ENCODE data around the gene TBC1D3B.

TBC1D3B gene

GRCh38 chr17:36132421-36132831 is 44.0 kb downstream of the TBC1D3B start:
- no peak for TF ChIP-seq CTCF (conservative IDR thresholded peaks at IDR 0.05; ENCODE audit: low read length)
- H3K4me3 ChIP-seq (ENCODE audit: low read length), result no peak overlapping the region
- no peak for DNase-seq (ENCODE audit: low read depth)

GRCh38 chr17:36131931-36132330 is 44.5 kb downstream of the TBC1D3B start:
- H3K4me3 ChIP-seq (ENCODE audit: low read length), result no peak overlapping the region
- TF ChIP-seq CTCF (conservative IDR thresholded peaks at IDR 0.05; ENCODE audit: low read length), result no peak
- no peak for DNase-seq (ENCODE audit: low read depth)

GRCh38 chr17:36131421-36131820 is 45.0 kb downstream of the TBC1D3B start:
- TF ChIP-seq CTCF (conservative IDR thresholded peaks at IDR 0.05; ENCODE audit: low read length), result no peak
- H3K4me3 ChIP-seq (ENCODE audit: low read length), result no peak overlapping the region
- no peak for DNase-seq (ENCODE audit: low read depth)

GRCh38 chr17:36130346-36130745 is 46.1 kb downstream of the TBC1D3B start:
- no peak for TF ChIP-seq CTCF (conservative IDR thresholded peaks at IDR 0.05; ENCODE audit: low read length)
- DNase-seq (ENCODE audit: low read depth), result no peak
- H3K4me3 ChIP-seq (ENCODE audit: low read length), result no peak overlapping the region

GRCh38 chr17:36129616-36130015 is 46.8 kb downstream of the TBC1D3B start:
- no peak overlapping the region for H3K4me3 ChIP-seq (ENCODE audit: low read length)
- no peak for TF ChIP-seq CTCF (conservative IDR thresholded peaks at IDR 0.05; ENCODE audit: low read length)
- no peak for DNase-seq (ENCODE audit: low read depth)

GRCh38 chr17:36128411-36128978 is 47.9 kb downstream of the TBC1D3B start:
- no peak for TF ChIP-seq CTCF (conservative IDR thresholded peaks at IDR 0.05; ENCODE audit: low read length)
- H3K4me3 ChIP-seq (ENCODE audit: low read length), result no peak overlapping the region
- DNase-seq (ENCODE audit: low read depth), result no peak

- H3K4me3 ChIP-seq (ENCODE audit: low read length), result no peak overlapping the region
- DNase-seq (ENCODE audit: low read depth), result no peak
- no peak for TF ChIP-seq CTCF (conservative IDR thresholded peaks at IDR 0.05; ENCODE audit: low read length)
Observed at GRCh38 chr17:36127911-36128310, 48.5 kb downstream of the TBC1D3B start.

Measured in AG10803 (cell line).